ENCODE data around the gene FDPS.

FDPS gene

DNA sequence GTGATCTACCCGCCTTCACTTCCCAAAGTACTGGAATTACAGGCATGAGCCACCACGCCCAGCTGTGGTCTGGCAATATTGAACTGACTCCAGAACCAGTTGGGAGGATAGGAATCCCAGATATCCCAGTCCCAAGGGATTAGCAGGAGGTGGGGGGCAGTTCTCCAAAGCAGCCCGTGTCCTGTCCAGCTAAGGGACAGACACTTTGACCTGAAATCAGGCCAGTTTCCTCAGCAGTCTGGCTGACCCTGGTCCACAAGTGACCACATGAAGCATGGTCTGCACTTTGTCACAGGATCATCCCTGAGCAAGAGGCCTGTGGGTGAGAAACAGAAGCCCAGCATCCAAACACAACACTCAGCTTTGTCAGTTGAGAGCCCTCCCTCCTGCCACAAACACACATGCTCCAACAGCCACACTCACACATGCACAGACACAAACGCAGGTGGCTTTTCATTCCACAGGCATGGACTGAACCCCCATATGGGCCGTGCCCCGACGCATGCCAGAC is 2.7 kb upstream of the FDPS start:
- Histone ChIP-seq H3K4me1 (peaks cover 24 to 43% (median 34%) of the 10 kb centered on the region in 10 experiments), H3K36me3 (peaks cover 1 to 11% (median 9%) of the 10 kb centered on the region in 11 experiments; a peak in 17 of 22 replicates), H3K9me3 (replicated peaks in 1 of 11) (no peaks in the 10 kb centered on the region), H3K9ac (0 out of 22 replicates have a peak overlapping the region, but pooled peaks of 1 of the 11 experiments have one; percentile 25), H3K4me3 (no peak overlapping the region), H3K4me2 (no peak overlapping the region), H3K27me3 (no peaks in the 10 kb centered on the region), H3K27ac (no peak overlapping the region), H4K20me1 (peaks cover 0 to under 1% (median 0%) of the 10 kb centered on the region in 11 experiments; a peak in 1 of 22 replicates)
- TF ChIP-seq Cebpa-rat (IDR thresholded peaks at IDR 0.05) = no peak

DNA sequence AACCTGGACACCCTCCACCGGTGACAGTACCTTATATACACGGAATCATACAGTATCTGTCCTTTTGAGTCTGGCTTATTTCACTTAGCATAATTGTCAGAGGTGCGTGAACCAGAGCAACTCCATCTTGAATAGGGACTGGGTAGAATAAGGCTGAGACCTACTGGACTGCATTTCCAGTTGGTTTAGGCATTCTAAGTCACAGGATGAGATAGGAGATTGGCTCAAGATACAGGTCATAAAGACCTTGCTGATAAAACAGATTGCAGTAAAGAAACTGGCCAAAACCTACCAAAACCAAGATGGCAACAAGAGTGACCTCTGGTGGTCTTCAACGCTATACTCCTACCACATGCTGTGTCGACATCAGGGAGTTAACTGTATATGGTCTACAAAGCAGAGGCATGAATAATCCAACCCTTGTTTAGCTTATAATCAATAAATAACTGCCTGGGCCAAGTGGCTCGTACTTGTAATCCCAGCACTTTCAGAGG is 1.4 kb upstream of the FDPS start:
- peaks cover 11 to 25% (median 22%) of the 10 kb centered on the region in 11 experiments for H3K36me3 ChIP-seq
- peak overlapping the region in 10 of 11 experiments; percentile 85 to 92 (median 89); a peak in 19 of 22 replicates for H3K27ac ChIP-seq
- peaks cover 0 to 14% (median 0%) of the 10 kb centered on the region in 11 experiments; a peak in 3 of 22 replicates for H4K20me1 ChIP-seq
- H3K9me3 ChIP-seq (replicated peaks in 1 of 11) = no peaks in the 10 kb centered on the region
- H3K4me2 ChIP-seq = peak overlapping the region; percentile 59 to 88 (median 78); a peak in 21 of 22 replicates
- TF ChIP-seq Cebpa-rat (IDR thresholded peaks at IDR 0.05) = no peak
- H3K4me1 ChIP-seq = peaks cover 25 to 39% (median 31%) of the 10 kb centered on the region in 10 experiments
- no peak overlapping the region for H3K4me3 ChIP-seq
- H3K9ac ChIP-seq = peak overlapping the region in 9 of 11 experiments; percentile 88 to 97 (median 93); a peak in 13 of 22 replicates
- no peaks in the 10 kb centered on the region for H3K27me3 ChIP-seq

DNA sequence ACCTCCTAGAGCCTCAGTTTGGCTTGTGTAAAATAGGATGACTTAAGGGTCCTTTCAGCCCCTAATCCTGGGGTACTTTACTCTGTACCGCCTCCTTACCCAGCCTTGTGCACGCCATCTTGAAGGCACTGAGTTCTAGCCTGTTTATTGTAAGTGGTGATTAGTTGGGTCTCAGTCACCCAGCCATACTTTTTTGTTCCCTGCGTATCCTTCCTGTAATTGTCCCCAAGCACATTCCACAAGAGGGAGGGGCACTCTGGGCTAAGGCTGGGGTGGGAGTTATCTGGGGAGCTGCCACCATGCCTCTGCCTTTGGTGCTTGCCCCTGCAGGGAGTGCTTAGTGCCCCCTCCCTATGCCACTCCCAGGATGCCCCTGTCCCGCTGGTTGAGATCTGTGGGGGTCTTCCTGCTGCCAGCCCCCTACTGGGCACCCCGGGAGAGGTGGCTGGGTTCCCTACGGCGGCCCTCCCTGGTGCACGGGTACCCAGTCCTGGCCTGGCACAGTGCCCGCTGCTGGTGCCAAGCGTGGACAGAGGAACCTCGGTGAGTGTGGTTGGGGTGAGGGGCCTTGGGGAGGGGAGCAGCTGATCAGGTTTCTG is 856 bp downstream of the FDPS start:
- H3K9ac ChIP-seq = peak overlapping the region; percentile 88 to 97 (median 92)
- H3K4me3 ChIP-seq = peak overlapping the region; percentile 81 to 100 (median 94)
- H3K4me1 ChIP-seq = peaks cover 23 to 36% (median 31%) of the 10 kb centered on the region in 10 experiments
- H4K20me1 ChIP-seq = peaks cover 0 to 30% (median 0%) of the 10 kb centered on the region in 11 experiments; a peak in 4 of 22 replicates
- H3K9me3 ChIP-seq (replicated peaks in 1 of 11) = no peaks in the 10 kb centered on the region
- H3K27me3 ChIP-seq = no peaks in the 10 kb centered on the region
- TF ChIP-seq Cebpa-rat (IDR thresholded peaks at IDR 0.05) = no peak
- peaks cover 26 to 47% (median 44%) of the 10 kb centered on the region in 11 experiments for H3K36me3 ChIP-seq
- peak overlapping the region; percentile 77 to 92 (median 89) for H3K27ac ChIP-seq
- H3K4me2 ChIP-seq = peak overlapping the region; percentile 91 to 99 (median 98)

DNA sequence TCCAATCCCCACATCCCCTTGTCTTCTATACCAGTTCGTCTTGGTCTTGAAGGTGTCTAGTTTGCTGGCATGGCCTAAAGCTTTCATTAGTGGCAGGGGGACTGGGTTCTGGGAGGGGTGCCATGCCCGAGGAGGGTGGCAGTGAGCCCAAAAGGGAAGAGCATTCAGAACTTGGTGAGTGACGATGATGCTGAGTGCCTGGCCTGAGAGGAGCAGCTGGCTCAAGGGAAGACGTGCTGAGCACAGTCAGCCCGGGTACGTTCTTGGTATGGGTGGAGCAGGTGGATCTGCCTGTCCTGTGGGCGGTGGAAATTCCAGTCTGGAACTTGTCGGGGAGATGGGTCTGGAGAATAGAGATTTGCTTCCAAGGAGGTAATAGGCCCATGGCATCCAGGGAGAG is 4.6 kb downstream of the FDPS start:
- no peak for TF ChIP-seq Cebpa-rat (IDR thresholded peaks at IDR 0.05)
- peaks cover 14 to 28% (median 22%) of the 10 kb centered on the region in 10 experiments for H3K4me1 ChIP-seq
- H3K9me3 ChIP-seq (replicated peaks in 1 of 11) = no peaks in the 10 kb centered on the region
- peaks cover 35 to 84% (median 75%) of the 10 kb centered on the region in 11 experiments for H3K36me3 ChIP-seq
- no peak overlapping the region for H3K9ac ChIP-seq
- H4K20me1 ChIP-seq = peaks cover 0 to 53% (median 8%) of the 10 kb centered on the region in 11 experiments; a peak in 8 of 22 replicates
- no peak overlapping the region for H3K4me2 ChIP-seq
- no peak overlapping the region for H3K4me3 ChIP-seq
- no peaks in the 10 kb centered on the region for H3K27me3 ChIP-seq
- H3K27ac ChIP-seq = no peak overlapping the region

DNA sequence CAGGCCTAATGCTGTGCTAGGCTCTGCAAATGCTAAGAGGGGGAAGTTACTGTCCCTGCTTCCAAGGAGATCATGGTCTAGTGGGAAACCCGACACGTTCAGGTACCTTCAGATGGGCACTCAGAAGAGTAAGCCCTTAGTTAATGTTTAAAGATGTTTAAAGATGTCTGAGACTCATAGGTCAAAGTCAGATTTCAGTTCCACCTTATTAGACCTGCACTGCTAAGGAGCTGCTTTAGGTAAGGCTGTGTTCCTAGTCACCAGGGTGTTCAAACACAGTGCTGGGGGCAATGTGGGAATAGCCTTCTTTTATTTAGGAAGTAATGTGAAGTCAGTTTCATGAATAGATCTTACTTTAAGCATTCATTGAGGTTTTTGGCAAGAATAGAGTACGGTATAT is 8.3 kb downstream of the FDPS start:
- TF ChIP-seq Cebpa-rat (IDR thresholded peaks at IDR 0.05) = no peak
- Histone ChIP-seq H3K36me3 (peaks cover 28 to 88% (median 79%) of the 10 kb centered on the region in 11 experiments), H3K4me2 (no peak overlapping the region), H3K4me1 (peaks cover 26 to 41% (median 34%) of the 10 kb centered on the region in 10 experiments), H3K27ac (no peak overlapping the region), H3K9ac (peak overlapping the region in 1 of 11 experiments; percentile 34; a peak in 1 of 22 replicates), H3K27me3 (no peaks in the 10 kb centered on the region), H3K4me3 (no peak overlapping the region), H4K20me1 (peaks cover 0 to 79% (median 42%) of the 10 kb centered on the region in 11 experiments; a peak in 20 of 22 replicates), H3K9me3 (replicated peaks in 1 of 11) (no peaks in the 10 kb centered on the region)

DNA sequence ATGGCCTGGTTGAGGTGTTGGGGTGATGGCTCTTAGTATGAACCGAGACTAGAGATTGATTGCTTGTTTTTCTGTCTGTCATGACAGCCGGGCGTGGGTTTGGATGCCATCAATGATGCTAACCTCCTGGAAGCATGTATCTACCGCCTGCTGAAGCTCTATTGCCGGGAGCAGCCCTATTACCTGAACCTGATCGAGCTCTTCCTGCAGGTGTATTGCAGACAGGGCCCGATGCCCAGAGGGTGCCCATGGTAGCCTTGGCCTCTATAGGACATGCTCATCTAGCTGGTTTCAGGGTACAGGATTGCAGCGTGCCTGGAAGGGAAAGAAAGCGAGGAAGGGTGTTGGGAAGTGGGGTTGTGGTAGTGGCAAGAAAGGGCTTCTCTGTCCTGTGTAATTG is 9.4 kb downstream of the FDPS start:
- H3K36me3 ChIP-seq = peaks cover 18 to 77% (median 68%) of the 10 kb centered on the region in 11 experiments
- no peaks in the 10 kb centered on the region for H3K9me3 ChIP-seq (replicated peaks in 1 of 11)
- no peak overlapping the region for H3K27ac ChIP-seq
- H3K4me3 ChIP-seq = no peak overlapping the region
- H4K20me1 ChIP-seq = peaks cover 0 to 79% (median 41%) of the 10 kb centered on the region in 11 experiments; a peak in 20 of 22 replicates
- peak overlapping the region in 1 of 11 experiments; percentile 6; a peak in 1 of 22 replicates for H3K9ac ChIP-seq
- no peaks in the 10 kb centered on the region for H3K27me3 ChIP-seq
- H3K4me2 ChIP-seq = no peak overlapping the region
- TF ChIP-seq Cebpa-rat (IDR thresholded peaks at IDR 0.05) = no peak
- peaks cover 33 to 49% (median 42%) of the 10 kb centered on the region in 10 experiments for H3K4me1 ChIP-seq

DNA sequence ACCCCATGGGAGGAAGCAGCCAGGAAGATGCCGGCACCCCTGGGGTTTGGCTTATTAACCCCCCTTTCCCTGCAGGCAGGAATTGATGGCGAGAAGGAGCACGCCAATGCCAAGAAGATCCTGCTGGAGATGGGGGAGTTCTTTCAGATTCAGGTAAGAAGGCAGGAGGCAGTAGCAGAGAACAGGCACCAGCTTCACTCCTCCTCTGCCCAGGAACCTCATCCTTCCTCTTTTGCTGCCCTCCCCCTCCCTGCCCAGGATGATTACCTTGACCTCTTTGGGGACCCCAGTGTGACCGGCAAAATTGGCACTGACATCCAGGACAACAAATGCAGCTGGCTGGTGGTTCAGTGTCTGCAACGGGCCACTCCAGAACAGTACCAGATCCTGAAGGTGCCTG is 10.9 kb downstream of the FDPS start:
- Histone ChIP-seq H3K9me3 (replicated peaks in 1 of 11) (no peaks in the 10 kb centered on the region), H3K4me2 (peak overlapping the region in 10 of 11 experiments; percentile 0 to 99 (median 88); a peak in 13 of 22 replicates), H3K27ac (no peak overlapping the region), H3K27me3 (no peaks in the 10 kb centered on the region), H3K36me3 (peaks cover 8 to 62% (median 54%) of the 10 kb centered on the region in 11 experiments), H3K9ac (peak overlapping the region in 3 of 11 experiments; percentile 5 to 31 (median 27); a peak in 3 of 22 replicates), H4K20me1 (peaks cover 0 to 66% (median 37%) of the 10 kb centered on the region in 11 experiments; a peak in 20 of 22 replicates), H3K4me3 (no peak overlapping the region), H3K4me1 (peaks cover 33 to 49% (median 42%) of the 10 kb centered on the region in 10 experiments)
- no peak for TF ChIP-seq Cebpa-rat (IDR thresholded peaks at IDR 0.05)

DNA sequence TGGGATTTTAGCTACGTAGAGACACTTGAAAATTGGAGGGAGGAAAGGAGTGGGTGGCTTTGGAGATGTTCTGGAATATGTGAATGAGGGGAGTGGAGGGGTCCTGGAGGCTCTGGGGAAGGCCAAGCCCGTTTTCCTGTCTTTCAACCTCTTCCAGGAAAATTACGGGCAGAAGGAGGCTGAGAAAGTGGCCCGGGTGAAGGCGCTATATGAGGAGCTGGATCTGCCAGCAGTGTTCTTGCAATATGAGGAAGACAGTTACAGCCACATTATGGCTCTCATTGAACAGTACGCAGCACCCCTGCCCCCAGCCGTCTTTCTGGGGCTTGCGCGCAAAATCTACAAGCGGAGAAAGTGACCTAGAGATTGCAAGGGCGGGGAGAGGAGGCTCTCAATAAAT is 11.6 kb downstream of the FDPS start:
- Histone ChIP-seq H4K20me1 (peaks cover 0 to 61% (median 41%) of the 10 kb centered on the region in 11 experiments; a peak in 20 of 22 replicates), H3K27ac (no peak overlapping the region), H3K27me3 (no peaks in the 10 kb centered on the region), H3K36me3 (peaks cover 1 to 55% (median 47%) of the 10 kb centered on the region in 11 experiments; a peak in 21 of 22 replicates), H3K9me3 (replicated peaks in 1 of 11) (no peaks in the 10 kb centered on the region), H3K9ac (peak overlapping the region in 8 of 11 experiments; percentile 13 to 86 (median 49); a peak in 8 of 22 replicates), H3K4me3 (peak overlapping the region; percentile 31 to 60 (median 44); a peak in 13 of 20 replicates), H3K4me1 (peaks cover 34 to 52% (median 48%) of the 10 kb centered on the region in 10 experiments), H3K4me2 (peak overlapping the region; percentile 85 to 99 (median 95))
- no peak for TF ChIP-seq Cebpa-rat (IDR thresholded peaks at IDR 0.05)
